Measurements from ENCODE around the gene UTRN. TPM values are rescaled to one million over a fixed set of nuclear protein-coding genes. Genes with fewer than 3 reads are reported as not detected.

Gene UTRN
- total and polyA plus RNA-seq, 7 experiments from 2014 or later, result 46.7 to 280 (median 148) TPM

DNA sequence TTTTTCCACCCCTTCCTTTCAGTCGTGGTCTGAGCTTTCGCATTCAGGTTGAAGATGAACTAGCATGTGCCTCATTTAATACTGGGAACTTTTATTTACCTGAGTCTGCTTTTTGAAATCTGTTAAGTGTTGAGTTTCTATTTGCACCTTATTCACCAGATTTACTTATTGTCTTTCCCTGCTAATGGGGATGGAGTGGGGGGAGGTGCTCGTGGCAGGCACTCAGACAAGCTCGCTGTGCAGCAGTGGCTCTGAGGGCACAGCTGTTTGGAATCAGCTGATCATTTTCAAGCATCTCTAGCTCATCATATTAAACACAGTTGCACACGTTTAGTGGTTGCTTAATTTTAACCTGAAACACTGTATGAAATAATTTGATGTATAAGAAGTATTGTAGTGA, 35.6 kb downstream of the UTRN start:
- no peak for DNase-seq
- H3K27ac ChIP-seq (ENCODE audit: low read depth, low read length), result no peak overlapping the region
- H3K27me3 ChIP-seq (ENCODE audit: control insufficient read depth in 2 of 2, insufficient read depth in 2 of 2, low read length in 2 of 2), result no peaks in the 10 kb centered on the region
- ChIA-PET POLR2A (interaction anchor here (0.6 to 0.7 kb wide), 2 partner anchors 13 to 24 kb away, joined by 3 read pairs; no protein-coding TSS in a partner anchor), CTCF (interaction anchor here (1.2 kb wide), 1 partner anchor 9 kb away, joined by 4 read pairs; no protein-coding TSS in a partner anchor)
- no peaks in the 10 kb centered on the region for H3K36me3 ChIP-seq (ENCODE audit: control insufficient read depth in 2 of 3, insufficient read depth in 3 of 3, low read length in 3 of 3)
- H3K4me1 Mint-ChIP-seq, result peaks cover 0 to 27% (median 13%) of the 10 kb centered on the region in 7 donors
- H3K9me3 ChIP-seq (ENCODE audit: control insufficient read depth in 2 of 3, low read length in 3 of 3), result no peaks in the 10 kb centered on the region
- intact Hi-C loops (cut with micrococcal nuclease), result no loop called here
- H3K4me3 Mint-ChIP-seq, result peak overlapping the region in 2 of 10 donors; percentile 22 to 35
- no peak for ATAC-seq
- H3K4me1 ChIP-seq (ENCODE audit: control insufficient read depth in 2 of 2, insufficient read depth in 2 of 2, low read length in 2 of 2), result no peaks in the 10 kb centered on the region
- H3K4me3 ChIP-seq (ENCODE audit: low read length), result no peak overlapping the region
- H3K36me3 Mint-ChIP-seq, result no peaks in the 10 kb centered on the region
- H3K9me3 Mint-ChIP-seq, result no peaks in the 10 kb centered on the region
- H3K27me3 Mint-ChIP-seq, result peaks cover 0 to 12% (median 0%) of the 10 kb centered on the region in 5 donors
- H3K27ac Mint-ChIP-seq, result peak overlapping the region in 3 of 9 donors; percentile 6 to 84 (median 20)

- Histone ChIP-seq H3K27ac (ENCODE audit: low read depth, low read length) (no peak overlapping the region), H3K36me3 (ENCODE audit: control insufficient read depth in 2 of 3, insufficient read depth in 3 of 3, low read length in 3 of 3) (no peaks in the 10 kb centered on the region), H3K4me3 (ENCODE audit: low read length) (no peak overlapping the region), H3K4me1 (ENCODE audit: control insufficient read depth in 2 of 2, insufficient read depth in 2 of 2, low read length in 2 of 2) (no peaks in the 10 kb centered on the region), H3K27me3 (ENCODE audit: control insufficient read depth in 2 of 2, insufficient read depth in 2 of 2, low read length in 2 of 2) (no peaks in the 10 kb centered on the region), H3K9me3 (ENCODE audit: control insufficient read depth in 2 of 3, low read length in 3 of 3) (no peaks in the 10 kb centered on the region)
- H3K4me1 Mint-ChIP-seq, result peaks cover 0 to 20% (median 10%) of the 10 kb centered on the region in 7 donors
- no peak for DNase-seq
- ChIA-PET POLR2A (interaction anchor here (0.7 kb wide), 1 partner anchor 206 kb away, joined by 3 read pairs; no protein-coding TSS in a partner anchor), CTCF (no interaction called here)
- H3K27ac Mint-ChIP-seq, result no peak overlapping the region
- H3K36me3 Mint-ChIP-seq, result no peaks in the 10 kb centered on the region
- intact Hi-C loops (cut with micrococcal nuclease), result no loop called here
- ATAC-seq, result no peak
- peak overlapping the region in 1 of 10 donors; percentile 34 for H3K4me3 Mint-ChIP-seq
- H3K27me3 Mint-ChIP-seq, result peaks cover 0 to 12% (median 0%) of the 10 kb centered on the region in 5 donors
- H3K9me3 Mint-ChIP-seq, result no peaks in the 10 kb centered on the region
Observed at GRCh38 chr6:144321839-144322591, 36.9 kb downstream of the UTRN start.

DNA sequence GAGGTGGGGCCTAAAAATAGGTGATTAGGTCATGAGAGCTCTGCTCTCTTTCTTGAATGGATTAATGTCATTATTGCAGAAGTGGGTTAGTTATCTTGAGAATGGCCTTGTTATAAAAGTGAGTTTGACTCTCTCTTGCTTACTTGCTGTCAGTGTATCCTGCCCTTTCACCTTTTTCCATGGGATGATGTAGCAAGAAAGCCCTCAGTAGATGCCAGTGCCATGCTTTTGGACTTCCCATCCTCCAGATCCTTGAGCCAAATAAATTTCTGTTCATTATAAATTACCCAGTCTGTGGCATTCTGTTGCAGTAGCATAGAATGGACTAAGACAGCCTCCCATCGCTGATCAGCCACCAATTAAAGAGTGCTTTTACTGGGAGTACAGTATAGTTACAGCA, 40.1 kb downstream of the UTRN start:
- no peaks in the 10 kb centered on the region for H3K4me1 ChIP-seq (ENCODE audit: control insufficient read depth in 2 of 2, insufficient read depth in 2 of 2, low read length in 2 of 2)
- Mint-ChIP-seq H3K27ac (no peak overlapping the region), H3K27me3 (peaks cover 0 to 12% (median 0%) of the 10 kb centered on the region in 5 donors), H3K36me3 (no peaks in the 10 kb centered on the region), H3K4me3 (no peak overlapping the region), H3K4me1 (peaks cover 2 to 27% (median 10%) of the 10 kb centered on the region in 7 donors), H3K9me3 (no peaks in the 10 kb centered on the region)
- no peaks in the 10 kb centered on the region for H3K27me3 ChIP-seq (ENCODE audit: control insufficient read depth in 2 of 2, insufficient read depth in 2 of 2, low read length in 2 of 2)
- no peak overlapping the region for H3K27ac ChIP-seq (ENCODE audit: low read depth, low read length)
- DNase-seq, result no peak
- POLR2A ChIA-PET, result interaction anchor here (1.2 kb wide), 1 partner anchor 8 kb away, joined by 3 read pairs; no protein-coding TSS in a partner anchor
- H3K4me3 ChIP-seq (ENCODE audit: low read length), result no peak overlapping the region
- H3K9me3 ChIP-seq (ENCODE audit: control insufficient read depth in 2 of 3, low read length in 3 of 3), result no peaks in the 10 kb centered on the region
- no peaks in the 10 kb centered on the region for H3K36me3 ChIP-seq (ENCODE audit: control insufficient read depth in 2 of 3, insufficient read depth in 3 of 3, low read length in 3 of 3)
- intact Hi-C loops (cut with micrococcal nuclease), result loop anchor here in 1 of 2 donors (1.0 kb wide), 1 partner anchor 157 kb away; no protein-coding TSS in a partner anchor
- CTCF ChIA-PET, result interaction anchor here (0.5 kb wide), 1 partner anchor 157 kb away, joined by 3 read pairs; no protein-coding TSS in a partner anchor
- ATAC-seq, result no peak

DNA sequence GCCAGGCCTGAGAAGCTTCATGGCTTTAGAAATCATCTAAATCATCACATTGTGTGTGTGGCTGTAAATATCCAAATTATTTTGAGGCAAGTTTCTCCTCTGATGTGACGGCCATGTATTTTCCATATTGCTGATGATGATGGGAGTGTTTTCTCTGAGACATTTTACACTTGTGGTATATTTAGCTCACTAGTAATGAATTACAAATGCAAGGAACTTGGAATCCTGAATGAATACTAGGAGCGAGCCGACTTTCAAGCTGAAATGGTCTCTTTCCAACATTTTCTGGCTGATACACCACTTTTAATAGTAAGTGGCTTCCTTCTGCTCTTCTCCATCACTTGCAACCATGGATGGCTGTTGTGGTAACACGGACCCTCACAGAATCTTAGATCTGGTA, 41.3 kb downstream of the UTRN start:
- Histone ChIP-seq H3K4me3 (ENCODE audit: low read length) (no peak overlapping the region), H3K9me3 (ENCODE audit: control insufficient read depth in 2 of 3, low read length in 3 of 3) (no peaks in the 10 kb centered on the region), H3K27me3 (ENCODE audit: control insufficient read depth in 2 of 2, insufficient read depth in 2 of 2, low read length in 2 of 2) (no peaks in the 10 kb centered on the region), H3K36me3 (ENCODE audit: control insufficient read depth in 2 of 3, insufficient read depth in 3 of 3, low read length in 3 of 3) (no peaks in the 10 kb centered on the region), H3K4me1 (ENCODE audit: control insufficient read depth in 2 of 2, insufficient read depth in 2 of 2, low read length in 2 of 2) (no peaks in the 10 kb centered on the region), H3K27ac (ENCODE audit: low read depth, low read length) (no peak overlapping the region)
- ATAC-seq, result no peak
- POLR2A ChIA-PET, result interaction anchor here (0.8 to 1.0 kb wide), 2 partner anchors 9 to 10 kb away, joined by 3 read pairs; no protein-coding TSS in a partner anchor
- no peak for DNase-seq
- Mint-ChIP-seq H3K4me3 (no peak overlapping the region), H3K36me3 (no peaks in the 10 kb centered on the region), H3K9me3 (no peaks in the 10 kb centered on the region), H3K4me1 (peaks cover 0 to 24% (median 2%) of the 10 kb centered on the region in 7 donors), H3K27me3 (peaks cover 0 to 12% (median 0%) of the 10 kb centered on the region in 5 donors), H3K27ac (peak overlapping the region in 1 of 9 donors; percentile 65)
- CTCF ChIA-PET, result no interaction called here
- intact Hi-C loops (cut with micrococcal nuclease), result no loop called here

GRCh38 chr6:144327081-144327480, 41.9 kb downstream of the UTRN start:
- no peaks in the 10 kb centered on the region for H3K4me1 ChIP-seq (ENCODE audit: control insufficient read depth in 2 of 2, insufficient read depth in 2 of 2, low read length in 2 of 2)
- no peaks in the 10 kb centered on the region for H3K27me3 ChIP-seq (ENCODE audit: control insufficient read depth in 2 of 2, insufficient read depth in 2 of 2, low read length in 2 of 2)
- H3K4me3 ChIP-seq (ENCODE audit: low read length), result no peak overlapping the region
- ATAC-seq, result no peak
- DNase-seq, result no peak
- Mint-ChIP-seq H3K4me1 (peaks cover 0 to 27% (median 6%) of the 10 kb centered on the region in 7 donors), H3K9me3 (no peaks in the 10 kb centered on the region), H3K27ac (peak overlapping the region in 1 of 9 donors; percentile 7), H3K36me3 (no peaks in the 10 kb centered on the region), H3K4me3 (no peak overlapping the region), H3K27me3 (peaks cover 0 to 12% (median 0%) of the 10 kb centered on the region in 5 donors)
- ChIA-PET POLR2A (interaction anchor here (1.2 to 1.5 kb wide), 2 partner anchors 9 to 14 kb away, joined by 3 to 7 read pairs; no protein-coding TSS in a partner anchor), CTCF (no interaction called here)
- intact Hi-C loops (cut with micrococcal nuclease), result no loop called here
- no peaks in the 10 kb centered on the region for H3K9me3 ChIP-seq (ENCODE audit: control insufficient read depth in 2 of 3, low read length in 3 of 3)
- no peak overlapping the region for H3K27ac ChIP-seq (ENCODE audit: low read depth, low read length)
- no peaks in the 10 kb centered on the region for H3K36me3 ChIP-seq (ENCODE audit: control insufficient read depth in 2 of 3, insufficient read depth in 3 of 3, low read length in 3 of 3)

DNA sequence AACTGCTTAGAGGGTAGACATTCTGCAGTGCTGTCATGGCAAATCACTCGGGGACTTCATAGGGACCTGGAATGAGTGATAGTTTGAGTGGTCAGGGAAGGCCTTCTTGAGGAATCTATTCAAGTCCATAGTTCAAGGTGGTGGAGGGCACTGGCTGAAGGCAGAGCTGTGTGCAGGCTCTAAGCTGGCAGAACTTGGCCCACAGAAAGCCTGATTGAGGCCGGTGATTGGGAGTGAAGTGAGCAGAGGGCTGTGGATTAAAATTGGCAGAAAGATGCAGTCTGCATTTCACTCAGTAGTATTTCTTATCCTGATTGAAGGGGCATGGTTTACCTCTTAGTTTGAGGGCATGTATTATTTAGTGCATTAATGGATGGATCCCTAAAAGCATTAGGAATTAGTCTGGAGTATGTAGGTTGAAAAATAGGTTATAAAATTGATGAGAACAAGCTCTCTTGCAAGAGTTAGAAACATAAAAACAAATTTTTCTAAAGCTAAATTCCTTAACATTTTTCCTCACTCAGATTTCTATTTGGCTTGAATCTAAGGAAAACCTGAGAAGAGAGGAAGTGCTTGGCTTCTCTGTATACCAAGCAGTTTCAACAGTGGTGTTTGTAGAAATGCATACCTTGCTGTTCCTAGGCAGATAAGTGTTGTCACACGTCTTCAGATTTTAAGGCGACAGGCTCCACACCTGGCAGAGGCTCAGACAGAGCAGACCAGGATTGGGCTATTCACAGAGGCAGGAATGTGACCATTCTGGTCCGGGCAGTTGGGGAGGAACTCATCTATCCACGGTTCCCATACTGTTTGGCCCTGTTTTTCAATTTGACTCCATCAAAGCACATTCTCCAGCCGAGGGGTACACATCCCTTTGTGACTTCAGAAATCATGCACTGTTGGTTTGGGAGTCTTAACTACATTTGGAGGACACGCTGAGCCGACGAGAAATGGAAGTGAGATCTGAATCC, 45.2 kb downstream of the UTRN start:
- Mint-ChIP-seq H3K9me3 (no peaks in the 10 kb centered on the region), H3K4me3 (no peak overlapping the region), H3K27ac (peak overlapping the region; percentile 13 to 92 (median 40)), H3K27me3 (no peaks in the 10 kb centered on the region), H3K4me1 (peaks cover 9 to 43% (median 25%) of the 10 kb centered on the region in 7 donors), H3K36me3 (no peaks in the 10 kb centered on the region)
- no peaks in the 10 kb centered on the region for H3K27me3 ChIP-seq (ENCODE audit: control insufficient read depth in 2 of 2, insufficient read depth in 2 of 2, low read length in 2 of 2)
- H3K36me3 ChIP-seq (ENCODE audit: control insufficient read depth in 2 of 3, insufficient read depth in 3 of 3, low read length in 3 of 3), result no peaks in the 10 kb centered on the region
- peaks cover 16 to 17% of the 10 kb centered on the region in 2 donors for H3K4me1 ChIP-seq (ENCODE audit: control insufficient read depth in 2 of 2, insufficient read depth in 2 of 2, low read length in 2 of 2)
- H3K4me3 ChIP-seq (ENCODE audit: low read length), result no peak overlapping the region
- no peak overlapping the region for H3K27ac ChIP-seq (ENCODE audit: low read depth, low read length)
- ChIA-PET POLR2A (no interaction called here), CTCF (no interaction called here)
- no peak for ATAC-seq
- H3K9me3 ChIP-seq (ENCODE audit: control insufficient read depth in 2 of 3, low read length in 3 of 3), result no peaks in the 10 kb centered on the region
- DNase-seq, result no peak
- intact Hi-C loops (cut with micrococcal nuclease), result no loop called here

All from naive thymus-derived CD4-positive, alpha-beta T cell (primary cell).